CD4-positive, alpha-beta T cell treated with Interleukin-10 for 1 hour (primary cell): Measurements from ENCODE around the gene ACSL1.
"Not testable (repeated sequence)": the region's sequence is repeated elsewhere in the genome, so short reads cannot be mapped to it uniquely, and the experiment has no call there.

Source experiments
- DNase-seq: peaks from one replicate; pipeline ENCODE4 v3.0.0-alpha.2; 2020

The ACSL1 gene

GRCh38 chr4:184784628-184785257, 41.0 kb downstream of the ACSL1 start:
- no peak for DNase-seq

- no peak for DNase-seq
These were observed 42.9 kb downstream of the ACSL1 start for GRCh38 chr4:184782731-184783373.

GRCh38 chr4:184779160-184779559, 46.6 kb downstream of the ACSL1 start:
- DNase-seq: not testable (repeated sequence)

GRCh38 chr4:184778325-184778724, 47.4 kb downstream of the ACSL1 start:
- DNase-seq: no peak

GRCh38 chr4:184776821-184777220, 48.9 kb downstream of the ACSL1 start:
- DNase-seq: no peak

GRCh38 chr4:184775854-184776555, 49.8 kb downstream of the ACSL1 start:
- no peak for DNase-seq

GRCh38 chr4:184774152-184774551, 51.6 kb downstream of the ACSL1 start:
- DNase-seq: no peak

GRCh38 chr4:184771416-184771815, 54.4 kb downstream of the ACSL1 start:
- DNase-seq: no peak

GRCh38 chr4:184769141-184769765, 56.5 kb downstream of the ACSL1 start:
- DNase-seq: no peak

GRCh38 chr4:184768296-184768695, 57.5 kb downstream of the ACSL1 start:
- no peak for DNase-seq

- no peak for DNase-seq
These were observed 59.3 kb downstream of the ACSL1 start for GRCh38 chr4:184766446-184766845.

- no peak for DNase-seq
These were observed 60.1 kb downstream of the ACSL1 start for GRCh38 chr4:184765473-184766340.

- no peak for DNase-seq
These were observed 61.2 kb downstream of the ACSL1 start for GRCh38 chr4:184764601-184765000.

- no peak for DNase-seq
These were observed 62.5 kb downstream of the ACSL1 start for GRCh38 chr4:184763150-184763780.

- peak; percentile 71 for DNase-seq
These were observed 63.7 kb downstream of the ACSL1 start for GRCh38 chr4:184762100-184762499.

GRCh38 chr4:184760681-184761080, 65.1 kb downstream of the ACSL1 start:
- DNase-seq: no peak

- no peak for DNase-seq
These were observed 68.0 kb downstream of the ACSL1 start for GRCh38 chr4:184757810-184758209.

GRCh38 chr4:184756399-184756798, 69.4 kb downstream of the ACSL1 start:
- DNase-seq: no peak

GRCh38 chr4:184755278-184755677, 70.5 kb downstream of the ACSL1 start:
- DNase-seq: no peak

- DNase-seq: no peak
These were observed 73.1 kb downstream of the ACSL1 start for GRCh38 chr4:184752496-184753275.

- no peak for DNase-seq
These were observed 74.2 kb downstream of the ACSL1 start for GRCh38 chr4:184751585-184751956.
